Activated T-helper 1 cell treated with anti-CD3 and anti-CD28 coated beads, Interleukin-2, amount 50 U/mL, for 16 hours (primary cell): ENCODE results near the gene ZBTB32.

Experiments used
- DNase-seq, 2 donors: peaks; one replicate each; pipeline ENCODE4 v3.0.0-alpha.2; 2020; ENCODE audit warnings: low read depth in 1 of 2, low spot score in 1 of 2

Gene ZBTB32

GRCh38 chr19:35750167-35750566 is 45.8 kb downstream of the ZBTB32 start:
- DNase-seq, result no peak

GRCh38 chr19:35751839-35752745 is 47.7 kb downstream of the ZBTB32 start:
- DNase-seq, result no peak

GRCh38 chr19:35752746-35753350 is 48.5 kb downstream of the ZBTB32 start:
- no peak for DNase-seq

GRCh38 chr19:35753634-35754369 is 49.4 kb downstream of the ZBTB32 start:
- DNase-seq, result no peak

- DNase-seq, result no peak
Measured at GRCh38 chr19:35754370-35755130, 50.2 kb downstream of the ZBTB32 start.

GRCh38 chr19:35755131-35755549 is 50.8 kb downstream of the ZBTB32 start:
- no peak for DNase-seq

- DNase-seq, result peak in 1 of 2 donors; percentile 50
Measured at GRCh38 chr19:35755550-35756376, 51.4 kb downstream of the ZBTB32 start.

GRCh38 chr19:35756377-35757230 is 52.2 kb downstream of the ZBTB32 start, which contains the start of gene HSPB6:
Gene HSPB6, minus strand, starts transcription at chr19:35757029. Its CDS starts 21 bp downstream, at chr19:35757008.
- no peak for DNase-seq

GRCh38 chr19:35757231-35757748 is 52.9 kb downstream of the ZBTB32 start:
- DNase-seq, result no peak

GRCh38 chr19:35757749-35758608 is 53.6 kb downstream of the ZBTB32 start, which contains the start of gene PROSER3:
Gene PROSER3, plus strand, starts transcription at chr19:35758176. Its CDS starts 40 bp downstream, at chr19:35758216.
- peak; percentile 95 to 97 for DNase-seq

GRCh38 chr19:35759697-35760096 is 55.3 kb downstream of the ZBTB32 start:
- no peak for DNase-seq

GRCh38 chr19:35760711-35761349 is 56.5 kb downstream of the ZBTB32 start:
- no peak for DNase-seq

- no peak for DNase-seq
Measured at GRCh38 chr19:35764432-35765315, 60.3 kb downstream of the ZBTB32 start.
